Right ventricle myocardium superior (tissue), 1 donor: ENCODE results near the gene BMAL1. TPM values are rescaled to one million over a fixed set of nuclear protein-coding genes. Genes with fewer than 3 reads are reported as not detected.

Source experiments
- ATAC-seq: fragments of 200-7000 bp; cut with Tn5 transposase; one replicate; pipeline ENCODE4 v1.9.1; 2020; ENCODE audit warnings: mild to moderate bottlenecking; ENCODE audit not compliant: poor library complexity
- DNase-seq: peaks from one replicate; pipeline ENCODE4 v3.0.0-alpha.2; 2020
- intact Hi-C: fragments of 100-400 bp; cut with DNase I; formaldehyde crosslinking; loops from one replicate; pipeline ENCODE4 v1.11.2; 2022
- total RNA-seq: library from RNA; stranded (reverse); fragmentation: NEBNext Ultra II Directional; extraction: Animal tissue kit (Norgen Biotek cat#: 25700); gene quantifications from one replicate; pipeline ENCODE4 v1.2.1, GENCODE V29; 2021
- donor health status: DM: no; HTN: yes; CAD: no; lungs with severe emphysema.

BMAL1 gene
- total RNA-seq, 1 donor from 2014 or later, result 9.8 TPM

GRCh38 chr11:13332124-13332523 lies 54.5 kb downstream of the BMAL1 start:
- DNase-seq (no peak), ATAC-seq (no peak)
- intact Hi-C loops, result loop anchor here (10.0 kb wide), 1 partner anchor 47 kb away; no protein-coding TSS in a partner anchor

GRCh38 chr11:13333456-13333957 lies 55.9 kb downstream of the BMAL1 start:
- ATAC-seq (no peak), DNase-seq (no peak)
- intact Hi-C loops, result loop anchor here (10.0 kb wide), 1 partner anchor 49 kb away; no protein-coding TSS in a partner anchor

DNA sequence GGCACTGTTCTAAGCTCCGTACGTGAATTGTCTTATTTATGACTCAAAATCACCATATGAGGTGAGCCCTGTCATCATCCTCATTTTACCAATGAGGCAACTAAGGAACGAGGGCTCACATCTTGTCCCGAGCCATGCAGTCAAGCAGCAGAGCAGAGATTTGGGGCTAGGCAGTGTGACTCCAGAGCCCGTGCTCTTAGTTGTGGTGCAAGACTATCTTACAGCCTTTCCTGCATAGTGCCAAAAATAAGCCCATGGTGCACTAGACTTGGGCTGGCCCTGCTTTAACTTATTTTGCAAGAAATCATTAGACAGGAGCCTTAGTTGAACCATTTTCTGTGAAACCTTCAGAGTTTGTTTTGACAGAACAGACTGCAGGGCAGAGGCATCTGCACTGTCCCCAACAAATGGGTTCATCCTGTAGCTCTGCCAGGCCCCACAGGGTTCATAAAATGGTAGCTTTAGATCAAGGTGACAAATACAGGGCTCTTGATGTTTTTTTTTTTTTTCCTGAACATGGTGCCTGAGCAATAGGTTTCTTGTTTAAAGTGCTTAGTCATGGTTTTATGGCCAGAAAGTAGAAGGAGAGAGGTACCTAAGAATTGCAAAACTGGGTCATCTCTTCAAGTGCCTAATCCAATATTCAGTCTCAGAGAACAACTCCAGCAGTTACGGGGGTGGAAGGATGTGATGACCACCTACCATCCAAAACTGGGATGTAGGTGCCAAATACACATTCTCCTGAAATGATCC lies 56.6 kb downstream of the BMAL1 start:
- DNase-seq (no peak), ATAC-seq (no peak)
- intact Hi-C loops, result loop anchor here (10.0 kb wide), 1 partner anchor 49 kb away; no protein-coding TSS in a partner anchor

- intact Hi-C loops, result loop anchor here (10.0 kb wide), 1 partner anchor 51 kb away; no protein-coding TSS in a partner anchor
- ATAC-seq (peak; percentile 44), DNase-seq (peak; percentile 57)
Measured at GRCh38 chr11:13335319-13335718, 57.7 kb downstream of the BMAL1 start.

DNA sequence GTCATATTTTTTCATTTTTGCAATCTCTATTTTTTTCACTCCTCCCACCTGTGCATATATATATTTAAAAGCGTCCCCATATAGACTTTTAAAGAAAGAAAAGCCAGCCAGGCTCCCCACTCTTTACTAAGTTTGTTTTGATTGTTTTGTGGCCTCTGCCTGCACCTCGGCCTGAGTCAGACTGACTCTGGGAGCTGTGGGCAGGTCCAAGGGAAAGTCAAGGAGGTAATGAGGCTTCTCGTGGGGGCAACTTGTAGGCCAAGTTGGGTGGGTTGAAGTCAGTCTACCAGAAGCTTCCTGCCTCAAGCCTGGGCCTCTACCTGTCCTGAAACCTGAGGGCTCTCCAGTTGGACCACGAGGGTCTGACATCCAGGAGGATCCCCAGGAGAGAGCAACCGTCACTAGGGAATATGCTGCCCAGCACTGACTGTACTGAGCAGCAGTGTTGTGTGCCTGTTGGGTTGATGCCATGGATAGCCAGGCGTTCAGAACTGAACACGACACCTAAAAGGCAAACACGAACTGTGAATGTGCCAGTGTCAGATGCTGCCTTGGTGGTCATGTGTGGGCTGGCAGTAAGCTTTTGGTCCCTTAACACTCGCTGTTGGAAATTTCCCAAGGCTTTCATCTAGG lies 58.8 kb downstream of the BMAL1 start:
- ATAC-seq (peak; percentile 64), DNase-seq (no peak)
- intact Hi-C loops, result loop anchor here (10.0 kb wide), 1 partner anchor 52 kb away; no protein-coding TSS in a partner anchor

DNA sequence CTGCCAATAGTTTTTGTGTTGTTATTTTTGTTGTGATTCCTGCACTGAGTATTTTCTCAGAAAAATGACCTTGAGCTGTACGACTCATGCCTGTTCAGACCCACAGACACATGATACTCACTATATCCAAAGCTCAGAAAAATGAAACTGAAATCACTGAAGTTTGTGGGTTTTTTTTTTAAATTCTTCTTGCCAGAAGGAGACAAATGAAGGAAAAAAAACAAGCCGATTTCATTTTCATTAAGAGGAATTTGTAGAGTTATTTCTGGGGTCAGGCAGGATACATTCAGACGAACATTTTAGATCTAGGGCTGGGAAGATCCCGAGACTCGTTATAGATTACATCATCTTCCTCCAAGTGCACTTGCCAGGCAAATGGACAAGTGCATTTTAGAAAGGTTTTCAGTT lies 60.4 kb downstream of the BMAL1 start:
- intact Hi-C loops, result loop anchor here (10.0 kb wide), 1 partner anchor 53 kb away; no protein-coding TSS in a partner anchor
- DNase-seq (no peak), ATAC-seq (no peak)

DNA sequence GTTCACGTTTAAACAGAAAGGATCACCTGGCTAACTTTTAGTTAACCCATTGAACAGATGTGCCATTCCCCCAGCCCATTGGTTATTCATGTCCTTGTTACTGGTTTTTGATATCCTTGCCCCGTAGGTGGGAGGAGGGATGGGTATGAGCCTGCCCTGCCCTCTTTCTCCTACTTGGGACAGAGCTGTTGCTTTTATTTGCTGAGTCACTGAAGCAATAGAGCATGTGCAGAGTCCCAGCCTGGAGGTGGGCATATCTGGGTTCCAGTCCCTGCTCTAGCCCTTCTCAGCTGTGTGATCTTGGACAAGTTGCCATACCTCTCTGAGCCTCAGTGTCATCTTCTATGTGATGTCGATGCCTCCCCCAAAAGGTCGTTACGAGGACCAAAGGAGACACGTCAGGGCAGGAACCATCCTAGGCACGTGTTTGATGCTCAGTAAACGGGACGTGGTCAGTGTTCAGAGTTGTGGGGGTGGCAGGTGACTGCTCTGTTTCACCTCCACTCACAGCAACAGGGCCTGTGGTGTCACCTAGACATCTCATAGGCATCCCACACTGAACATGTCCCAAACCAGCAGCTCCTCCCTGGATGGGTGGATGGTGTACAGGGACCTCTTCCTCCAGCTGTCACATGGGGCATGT lies 61.0 kb downstream of the BMAL1 start:
- DNase-seq (no peak), ATAC-seq (no peak)
- intact Hi-C loops, result loop anchor here (10.0 kb wide), 1 partner anchor 54 kb away; no protein-coding TSS in a partner anchor

- intact Hi-C loops, result loop anchor here (5.0 to 10.0 kb wide), 2 partner anchors 55 to 377 kb away; no protein-coding TSS in a partner anchor
- ATAC-seq (peak; percentile 42), DNase-seq (no peak)
Measured at GRCh38 chr11:13339195-13340153, 61.9 kb downstream of the BMAL1 start.

- no peak for ATAC-seq
- DNase-seq, result peak; percentile 48
- intact Hi-C loops, result loop anchor here (5.0 kb wide), 1 partner anchor 379 kb away; no protein-coding TSS in a partner anchor
Measured at GRCh38 chr11:13341026-13341425, 63.4 kb downstream of the BMAL1 start.

DNA sequence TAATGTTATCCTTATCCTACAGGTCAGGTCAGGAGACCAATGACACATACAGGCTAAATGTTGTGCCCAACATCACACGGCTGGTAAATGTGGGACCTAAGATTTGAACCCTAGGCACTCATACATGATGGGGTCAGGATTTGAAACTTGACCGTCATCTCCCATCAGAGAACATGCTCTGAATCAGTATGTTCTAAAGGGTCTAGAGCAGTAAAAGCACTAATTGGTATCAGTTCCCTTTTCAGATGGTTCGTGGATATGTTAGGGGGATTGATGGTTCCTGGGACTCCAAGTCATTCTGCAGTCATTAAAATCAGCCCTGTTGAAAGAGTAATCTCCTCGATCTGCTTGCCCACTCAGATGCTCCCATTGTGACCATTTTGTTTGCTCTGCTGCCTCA lies 65.5 kb downstream of the BMAL1 start:
- intact Hi-C loops, result loop anchor here (5.0 kb wide), 1 partner anchor 381 kb away; no protein-coding TSS in a partner anchor
- ATAC-seq, result no peak
- no peak for DNase-seq

GRCh38 chr11:13343931-13344717 lies 66.5 kb downstream of the BMAL1 start:
- DNase-seq (peak; percentile 61), ATAC-seq (peak; percentile 67)
- intact Hi-C loops, result loop anchor here (2.0 to 5.0 kb wide), 2 partner anchors 135 to 382 kb away; no protein-coding TSS in a partner anchor

DNA sequence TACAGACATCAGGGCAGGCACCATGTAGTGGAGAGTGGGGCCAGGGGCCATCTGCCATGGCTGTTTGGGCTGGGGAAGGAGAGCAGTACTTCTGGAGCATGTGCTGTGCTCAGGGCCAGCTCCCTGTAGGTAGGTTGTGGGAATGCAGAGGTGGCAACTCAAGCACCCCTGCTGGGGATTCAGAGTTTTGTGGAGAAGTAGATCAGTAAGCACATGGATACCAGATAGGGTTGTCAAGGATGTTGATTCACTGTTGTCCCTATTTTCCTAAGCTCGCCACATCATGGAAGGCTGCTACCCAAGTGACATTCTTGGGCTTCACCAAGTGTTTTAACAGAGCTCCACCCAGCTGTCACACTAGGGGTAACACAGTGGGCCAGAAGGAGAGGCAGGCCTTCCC lies 67.2 kb downstream of the BMAL1 start:
- ATAC-seq (no peak), DNase-seq (no peak)
- intact Hi-C loops, result loop anchor here (2.0 to 5.0 kb wide), 2 partner anchors 136 to 383 kb away; no protein-coding TSS in a partner anchor

DNA sequence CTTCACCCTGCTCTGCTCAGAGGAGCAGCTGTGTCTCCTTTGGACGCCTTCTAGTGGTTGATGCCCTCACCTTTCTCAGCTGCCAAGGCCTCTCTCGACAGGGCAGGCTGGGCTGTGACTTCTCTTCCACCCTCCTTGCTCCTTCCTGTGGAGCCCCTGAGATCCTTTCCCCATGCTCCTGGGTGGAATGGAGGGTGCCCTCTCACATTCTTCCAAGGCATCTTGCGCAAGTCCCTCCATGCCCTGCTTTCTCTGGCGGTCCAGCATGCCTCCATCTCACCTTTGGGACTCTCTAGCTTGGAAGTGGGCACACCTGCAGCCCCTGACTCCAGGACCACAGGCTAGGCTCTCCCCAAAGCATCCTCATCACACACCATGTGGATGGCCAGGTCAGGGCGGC lies 68.9 kb downstream of the BMAL1 start:
- ATAC-seq, result no peak
- intact Hi-C loops, result no loop called here
- DNase-seq, result no peak

- ATAC-seq, result no peak
- intact Hi-C loops, result no loop called here
- no peak for DNase-seq
Measured at GRCh38 chr11:13347901-13348300, 70.3 kb downstream of the BMAL1 start.

- DNase-seq (no peak), ATAC-seq (no peak)
- intact Hi-C loops, result no loop called here
Measured at GRCh38 chr11:13348305-13348704, 70.7 kb downstream of the BMAL1 start.

GRCh38 chr11:13349046-13349445 lies 71.5 kb downstream of the BMAL1 start:
- ATAC-seq, result no peak
- DNase-seq, result no peak
- intact Hi-C loops, result no loop called here

DNA sequence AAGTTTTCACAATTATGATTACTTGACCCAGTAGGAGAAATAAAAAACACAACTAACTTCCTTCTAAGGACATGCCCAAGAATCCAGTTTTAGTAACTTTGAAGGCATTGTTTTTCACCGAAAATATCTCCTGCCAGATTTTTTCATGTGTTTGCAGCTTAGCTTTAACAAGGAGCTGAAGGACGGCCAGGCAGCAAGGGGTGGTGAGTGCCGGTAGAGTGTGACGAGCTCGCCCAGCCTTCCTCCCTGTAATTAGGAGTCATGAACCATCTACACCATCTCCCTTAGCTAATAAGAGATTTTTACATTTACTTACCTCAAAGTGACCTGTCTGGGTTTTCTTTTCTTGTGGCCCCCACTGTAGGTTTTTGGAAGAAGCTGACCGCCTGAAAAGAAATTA lies 72.0 kb downstream of the BMAL1 start:
- intact Hi-C loops, result no loop called here
- ATAC-seq, result no peak
- no peak for DNase-seq
